GM12878 (cell line): ENCODE data around the gene VMO1. TPM values are rescaled to one million over a fixed set of nuclear protein-coding genes. Genes with fewer than 3 reads are reported as not detected.
A peak's percentile ranks its signal among the peaks of the same experiment; 100 is the strongest.

Source experiments
- CBFB ChIP-seq: IDR thresholded peaks from 2 replicates; pipeline ENCODE4 v1.6.1; 2016; ENCODE audit warnings: antibody characterized with exemption, low read depth
- IRF4 ChIP-seq: IDR thresholded peaks from 2 replicates; pipeline ENCODE4 v1.6.1; 2011; ENCODE audit warnings: low read depth, low read length
- MEF2B ChIP-seq: fragments of 450-650 bp; IDR thresholded peaks from 2 replicates; pipeline ENCODE4 v1.6.1; 2018; ENCODE audit warnings: mild to moderate bottlenecking, moderate library complexity; ENCODE audit not compliant: partially characterized antibody, poor library complexity, severe bottlenecking
- SIX5 ChIP-seq: IDR thresholded peaks from 2 replicates; pipeline ENCODE4 v1.6.1; 2011; ENCODE audit warnings: mild to moderate bottlenecking, low read depth, low read length, moderate library complexity; ENCODE audit not compliant: severe bottlenecking
- SREBF2 ChIP-seq: IDR thresholded peaks from 2 replicates; pipeline ENCODE4 v1.6.1; 2012; ENCODE audit warnings: mild to moderate bottlenecking, low read length
- YY1 ChIP-seq: IDR thresholded peaks from 2 replicates; pipeline ENCODE4 v1.6.1; 2011; ENCODE audit warnings: low read depth, mild to moderate bottlenecking, low read length
- ZNF687 ChIP-seq: fragments of 450-650 bp; IDR thresholded peaks from 2 replicates; pipeline ENCODE4 v1.6.1; 2017; ENCODE audit warnings: mild to moderate bottlenecking, moderate library complexity
- polyA plus RNA-seq, 11 experiments: library from polyadenylated mRNA; depleted of rRNA in 4 of 11; unstranded in 6 of 11; stranded (reverse) in 5 of 11; fragments of >200 nt; fragmentation: Nextera tagmentation in 4 of 11; fragmentation: Illumina TruSeq in 1 of 11; extraction: Ambion mirVana in 4 of 11; extraction: Trizol in 1 of 11; gene quantifications; 1 replicate in 1 of 11; 2 replicates in 10 of 11; pipeline versions ENCODE4 v1.2.1 to v1.2.3, GENCODE V29; 2011 to 2016; ENCODE audit warnings: inconsistent platforms in 2 of 11, missing spikeins in 2 of 11, low read depth in 1 of 11
- total RNA-seq, 4 experiments: library from RNA; depleted of rRNA in 3 of 4; stranded (reverse); fragments of >200 nt in 3 of 4; fragmentation: Illumina TruSeq in 1 of 4; extraction: Trizol in 1 of 4; gene quantifications; 2 replicates each; pipeline versions ENCODE4 v1.2.1 to v1.2.3, GENCODE V29; 2013 to 2021
- TF ChIP-seq, protein P1 (sequence below): IDR thresholded peaks from 2 replicates; pipeline ENCODE4 v1.6.1; 2011; ENCODE audit warnings: low read depth, mild to moderate bottlenecking, low read length, moderate library complexity, borderline replicate concordance; ENCODE audit errors: extremely low read depth
- TF ChIP-seq, protein P2 (sequence below): IDR thresholded peaks from 2 replicates; pipeline ENCODE4 v1.6.1; 2012; ENCODE audit warnings: low read depth, low read length, improper control_type of control experiment
- TF ChIP-seq, protein P3 (sequence below): fragments of 450-650 bp; formaldehyde crosslinking; IDR thresholded peaks from 2 replicates; pipeline ENCODE4 v1.5.0; 2022; ENCODE audit warnings: mild to moderate bottlenecking, missing genetic modification characterization

Gene VMO1
- total and polyA plus RNA-seq, 10 of the 15 experiments (the other 5 are each of a cell fraction or from before 2014, with no cell fraction given): 0.27 to 0.54 (median 0.31) TPM; not detected in 7

- TF ChIP-seq ZNF687 (peak; percentile 75), IRF4 (no peak), YY1 (no peak), MEF2B (peak; percentile 7), SREBF2 (no peak), CBFB (no peak), SIX5 (no peak)
- TF ChIP-seq, protein P1, sequence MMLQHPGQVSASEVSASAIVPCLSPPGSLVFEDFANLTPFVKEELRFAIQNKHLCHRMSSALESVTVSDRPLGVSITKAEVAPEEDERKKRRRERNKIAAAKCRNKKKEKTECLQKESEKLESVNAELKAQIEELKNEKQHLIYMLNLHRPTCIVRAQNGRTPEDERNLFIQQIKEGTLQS: peak; percentile 14; the same call in 1 of the 2 replicates
- TF ChIP-seq, protein P2, sequence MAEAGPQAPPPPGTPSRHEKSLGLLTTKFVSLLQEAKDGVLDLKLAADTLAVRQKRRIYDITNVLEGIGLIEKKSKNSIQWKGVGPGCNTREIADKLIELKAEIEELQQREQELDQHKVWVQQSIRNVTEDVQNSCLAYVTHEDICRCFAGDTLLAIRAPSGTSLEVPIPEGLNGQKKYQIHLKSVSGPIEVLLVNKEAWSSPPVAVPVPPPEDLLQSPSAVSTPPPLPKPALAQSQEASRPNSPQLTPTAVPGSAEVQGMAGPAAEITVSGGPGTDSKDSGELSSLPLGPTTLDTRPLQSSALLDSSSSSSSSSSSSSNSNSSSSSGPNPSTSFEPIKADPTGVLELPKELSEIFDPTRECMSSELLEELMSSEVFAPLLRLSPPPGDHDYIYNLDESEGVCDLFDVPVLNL: no peak
- TF ChIP-seq, protein P3, sequence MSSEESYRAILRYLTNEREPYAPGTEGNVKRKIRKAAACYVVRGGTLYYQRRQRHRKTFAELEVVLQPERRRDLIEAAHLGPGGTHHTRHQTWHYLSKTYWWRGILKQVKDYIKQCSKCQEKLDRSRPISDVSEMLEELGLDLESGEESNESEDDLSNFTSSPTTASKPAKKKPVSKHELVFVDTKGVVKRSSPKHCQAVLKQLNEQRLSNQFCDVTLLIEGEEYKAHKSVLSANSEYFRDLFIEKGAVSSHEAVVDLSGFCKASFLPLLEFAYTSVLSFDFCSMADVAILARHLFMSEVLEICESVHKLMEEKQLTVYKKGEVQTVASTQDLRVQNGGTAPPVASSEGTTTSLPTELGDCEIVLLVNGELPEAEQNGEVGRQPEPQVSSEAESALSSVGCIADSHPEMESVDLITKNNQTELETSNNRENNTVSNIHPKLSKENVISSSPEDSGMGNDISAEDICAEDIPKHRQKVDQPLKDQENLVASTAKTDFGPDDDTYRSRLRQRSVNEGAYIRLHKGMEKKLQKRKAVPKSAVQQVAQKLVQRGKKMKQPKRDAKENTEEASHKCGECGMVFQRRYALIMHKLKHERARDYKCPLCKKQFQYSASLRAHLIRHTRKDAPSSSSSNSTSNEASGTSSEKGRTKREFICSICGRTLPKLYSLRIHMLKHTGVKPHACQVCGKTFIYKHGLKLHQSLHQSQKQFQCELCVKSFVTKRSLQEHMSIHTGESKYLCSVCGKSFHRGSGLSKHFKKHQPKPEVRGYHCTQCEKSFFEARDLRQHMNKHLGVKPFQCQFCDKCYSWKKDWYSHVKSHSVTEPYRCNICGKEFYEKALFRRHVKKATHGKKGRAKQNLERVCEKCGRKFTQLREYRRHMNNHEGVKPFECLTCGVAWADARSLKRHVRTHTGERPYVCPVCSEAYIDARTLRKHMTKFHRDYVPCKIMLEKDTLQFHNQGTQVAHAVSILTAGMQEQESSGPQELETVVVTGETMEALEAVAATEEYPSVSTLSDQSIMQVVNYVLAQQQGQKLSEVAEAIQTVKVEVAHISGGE (CRISPR knock-in tag): no peak
These were observed 4.0 kb upstream of the VMO1 start (continued) for GRCh38 chr17:4789951-4790704.
